T-helper 17 cell (primary cell): ENCODE measurements around the gene ZSCAN25. TPM values are rescaled to one million over a fixed set of nuclear protein-coding genes. Genes with fewer than 3 reads are reported as not detected.

Source experiments
- ATAC-seq: fragments of 150-1000 bp; cut with Tn5 transposase; 2 replicates; pipeline ENCODE4 v1.10.0; 2021; ENCODE audit warnings: mild to moderate bottlenecking, moderate library complexity
- DNase-seq, 3 donors: peaks; one replicate each; pipeline versions ENCODE4 v3.0.0 to v3.0.0-alpha.2; 2020 to 2021
- H3K9me3 ChIP-seq: one replicate; pipeline ENCODE4 v1.7.0; 2013; ENCODE audit warnings: low read length, mild to moderate bottlenecking; ENCODE audit not compliant: control insufficient read depth, poor library complexity, severe bottlenecking
- H3K27ac Mint-ChIP-seq: one replicate; pipeline ENCODE4 v1.8.0; 2022; ENCODE audit warnings: mild to moderate bottlenecking, moderate library complexity, mixed read lengths
- H3K27me3 Mint-ChIP-seq: one replicate; pipeline ENCODE4 v1.8.0; 2022; ENCODE audit warnings: mixed read lengths
- H3K36me3 Mint-ChIP-seq: one replicate; pipeline ENCODE4 v1.8.0; 2022; ENCODE audit warnings: low read depth, mixed read lengths
- H3K4me1 Mint-ChIP-seq: one replicate; pipeline ENCODE4 v1.8.0; 2022; ENCODE audit warnings: mild to moderate bottlenecking, mixed read lengths
- H3K4me3 Mint-ChIP-seq: one replicate; pipeline ENCODE4 v1.8.0; 2022; ENCODE audit warnings: mild to moderate bottlenecking, moderate library complexity, mixed read lengths
- total RNA-seq, 4 donors: library from RNA in 2 of 4; stranded (reverse) in 2 of 4; gene quantifications; one replicate each; pipeline ENCODE4 v1.2.3 and lab custom pipeline; 2022 to 2026

The ZSCAN25 gene
- total RNA-seq, 2 donors from 2014 or later: 29.8 to 34.4 TPM

DNA sequence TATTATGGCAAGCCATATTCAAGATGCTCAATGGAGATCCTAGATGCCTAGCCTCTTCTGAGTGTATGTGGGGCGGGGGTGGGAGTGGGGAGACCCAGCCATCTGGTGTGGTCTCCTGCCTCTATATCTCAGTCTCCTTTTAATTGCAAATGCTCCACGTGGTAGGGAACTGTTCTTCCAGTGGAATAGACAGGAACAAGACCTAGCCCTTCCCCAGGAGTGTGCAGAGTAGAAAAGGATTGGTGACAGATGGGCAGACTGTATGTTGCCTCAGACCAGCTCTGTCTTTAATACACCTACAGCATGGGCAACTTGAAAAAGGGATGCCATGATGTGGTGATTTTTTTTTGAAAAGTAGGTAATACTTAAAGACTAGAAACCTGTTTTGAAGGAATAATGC lies 50.4 kb downstream of the ZSCAN25 start:
- Mint-ChIP-seq H3K4me1 (no peaks in the 10 kb centered on the region), H3K36me3 (peaks cover 2% of the 10 kb centered on the region), H3K27me3 (no peaks in the 10 kb centered on the region), H3K4me3 (no peak overlapping the region), H3K27ac (no peak overlapping the region)
- DNase-seq (no peak), ATAC-seq (no peak)
- H3K9me3 ChIP-seq: no peaks in the 10 kb centered on the region

DNA sequence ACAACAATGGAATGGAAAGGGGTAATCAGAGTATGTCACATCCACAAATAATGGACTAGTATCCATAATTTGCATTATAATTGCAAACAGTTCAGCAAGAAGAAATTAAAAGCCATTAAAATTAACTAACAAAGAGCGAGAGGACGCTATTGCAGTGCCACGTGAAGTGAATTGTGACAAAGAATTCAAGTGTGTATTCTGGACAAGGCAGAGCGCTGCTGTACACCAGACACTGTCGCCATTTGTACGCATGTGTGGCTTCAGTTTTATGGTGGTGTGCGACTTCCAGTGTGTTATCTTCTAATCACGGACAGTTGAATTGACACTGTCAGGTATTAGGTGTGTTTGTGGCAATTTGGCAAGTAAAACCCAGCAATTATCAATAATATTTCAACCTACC lies 51.8 kb downstream of the ZSCAN25 start:
- H3K4me3 Mint-ChIP-seq: no peak overlapping the region
- no peak for ATAC-seq
- H3K36me3 Mint-ChIP-seq: peaks cover 2% of the 10 kb centered on the region
- DNase-seq: no peak
- H3K9me3 ChIP-seq: no peaks in the 10 kb centered on the region
- no peaks in the 10 kb centered on the region for H3K27me3 Mint-ChIP-seq
- H3K4me1 Mint-ChIP-seq: peaks cover 1% of the 10 kb centered on the region
- no peak overlapping the region for H3K27ac Mint-ChIP-seq

DNA sequence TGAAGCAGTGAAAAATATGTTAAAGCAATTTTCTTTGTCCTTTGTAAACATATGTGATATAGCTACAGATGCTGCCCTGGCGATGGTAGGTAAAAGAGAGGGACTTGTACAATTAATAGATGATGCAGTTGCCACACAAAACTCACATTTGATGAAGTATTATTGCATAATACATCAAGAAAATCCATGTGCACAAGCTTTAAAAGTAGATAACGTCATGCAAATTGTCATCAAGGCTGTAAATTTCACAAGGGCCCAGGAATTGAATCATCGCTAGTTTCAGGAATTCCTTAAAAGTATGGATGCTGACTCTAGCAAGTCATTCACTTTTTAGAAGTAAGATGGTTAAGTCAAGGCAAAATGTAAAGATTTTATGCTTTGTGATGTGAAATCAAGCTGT lies 53.0 kb downstream of the ZSCAN25 start:
- DNase-seq (no peak), ATAC-seq (no peak)
- H3K9me3 ChIP-seq: no peaks in the 10 kb centered on the region
- Mint-ChIP-seq H3K27me3 (no peaks in the 10 kb centered on the region), H3K27ac (no peak overlapping the region), H3K4me3 (no peak overlapping the region), H3K4me1 (peaks cover 3% of the 10 kb centered on the region), H3K36me3 (peaks cover 2% of the 10 kb centered on the region)

DNA sequence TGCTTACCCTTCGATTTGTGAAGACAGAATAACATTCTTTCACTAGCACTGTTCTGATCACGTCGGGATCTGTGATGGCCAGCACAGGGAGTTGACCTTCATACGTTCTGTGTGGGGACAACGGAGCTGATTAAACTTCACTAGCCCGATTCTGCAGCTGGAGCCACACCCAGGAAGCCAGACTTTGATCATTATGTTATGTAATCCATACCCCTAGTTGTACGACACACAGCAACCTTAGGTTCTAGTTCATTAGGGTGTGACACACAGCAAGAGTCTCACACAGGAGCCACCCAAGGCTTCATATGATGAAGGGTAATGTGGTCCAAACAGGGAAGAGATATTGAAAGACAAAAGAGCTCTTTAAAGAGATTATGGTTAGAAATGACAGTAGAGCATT lies 55.8 kb downstream of the ZSCAN25 start:
- no peak for DNase-seq
- Mint-ChIP-seq H3K27ac (peak overlapping the region; percentile 6), H3K4me3 (no peak overlapping the region), H3K4me1 (peaks cover 13% of the 10 kb centered on the region), H3K27me3 (no peaks in the 10 kb centered on the region), H3K36me3 (no peaks in the 10 kb centered on the region)
- H3K9me3 ChIP-seq: no peaks in the 10 kb centered on the region
- no peak for ATAC-seq

DNA sequence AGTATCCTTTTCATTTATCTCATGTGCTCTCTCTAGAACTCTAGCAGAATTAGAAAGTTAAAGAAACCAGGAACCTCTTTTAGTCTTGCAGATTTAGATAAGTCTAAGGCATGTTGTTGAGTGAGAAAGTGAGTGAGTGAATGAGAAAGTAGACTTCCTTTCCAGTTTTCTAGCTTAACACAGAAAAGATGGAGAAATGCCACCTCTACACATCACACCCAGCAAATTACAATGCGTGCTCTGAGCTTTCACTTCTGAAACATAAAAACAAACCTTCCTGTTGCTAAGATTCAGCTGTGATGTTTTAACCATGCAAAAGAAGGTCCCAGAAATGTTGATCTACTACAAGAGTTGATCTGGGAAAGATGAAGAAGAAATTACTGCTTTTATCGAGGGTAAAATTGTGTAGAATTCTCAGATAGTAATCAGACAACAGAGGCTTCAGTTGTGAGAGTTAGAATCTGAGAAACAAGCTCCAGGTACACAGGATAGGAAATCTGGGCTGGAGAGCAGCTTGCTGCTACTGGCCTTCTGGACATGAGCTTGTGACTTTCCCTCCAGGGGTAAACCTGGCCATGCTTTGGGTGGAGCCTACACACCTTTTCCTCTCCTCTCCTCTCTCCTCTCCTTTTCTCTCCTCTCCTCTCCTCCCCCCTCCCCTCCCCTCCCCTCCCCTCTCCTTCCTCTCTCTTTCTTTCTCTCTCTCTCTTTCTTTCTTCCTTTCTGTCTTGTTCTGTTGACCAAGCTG lies 58.4 kb downstream of the ZSCAN25 start:
- no peak for ATAC-seq
- no peak overlapping the region for H3K4me3 Mint-ChIP-seq
- no peaks in the 10 kb centered on the region for H3K36me3 Mint-ChIP-seq
- H3K27me3 Mint-ChIP-seq: no peaks in the 10 kb centered on the region
- H3K27ac Mint-ChIP-seq: peak overlapping the region; percentile 27
- no peaks in the 10 kb centered on the region for H3K9me3 ChIP-seq
- H3K4me1 Mint-ChIP-seq: peaks cover 13% of the 10 kb centered on the region
- no peak for DNase-seq

DNA sequence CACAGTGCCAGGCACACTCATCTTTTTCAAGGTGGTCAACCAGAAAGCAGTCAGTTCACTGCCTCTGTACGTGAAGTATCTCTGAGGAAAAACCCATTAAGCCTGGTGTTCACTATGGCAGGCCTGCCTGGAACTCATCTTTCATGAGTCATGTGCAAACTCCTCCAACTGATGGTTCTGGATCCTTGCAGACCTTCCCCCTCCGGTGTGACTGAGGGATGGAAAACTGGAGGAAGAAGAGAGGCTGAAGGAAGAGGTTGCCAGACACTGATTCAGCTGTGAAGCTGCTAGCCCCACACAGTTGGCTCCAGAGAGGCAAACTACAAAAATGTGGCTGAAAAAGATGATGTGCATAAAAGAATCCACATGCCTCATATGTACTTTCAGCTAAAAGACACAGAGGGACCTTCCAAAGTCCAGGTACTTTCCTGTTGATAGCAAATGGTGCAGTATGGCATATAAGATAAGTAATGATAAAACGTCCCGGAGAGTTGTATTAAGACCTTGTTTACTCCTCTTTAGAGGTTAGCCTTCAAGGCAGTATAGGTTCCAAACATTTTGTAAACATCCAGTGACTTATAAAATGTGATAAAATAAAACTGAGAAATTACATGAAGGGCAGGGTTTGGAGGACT lies 60.4 kb downstream of the ZSCAN25 start:
- DNase-seq: no peak
- peaks cover 13% of the 10 kb centered on the region for H3K4me1 Mint-ChIP-seq
- no peak overlapping the region for H3K27ac Mint-ChIP-seq
- no peak for ATAC-seq
- no peaks in the 10 kb centered on the region for H3K27me3 Mint-ChIP-seq
- no peaks in the 10 kb centered on the region for H3K36me3 Mint-ChIP-seq
- H3K4me3 Mint-ChIP-seq: no peak overlapping the region
- H3K9me3 ChIP-seq: no peaks in the 10 kb centered on the region

DNA sequence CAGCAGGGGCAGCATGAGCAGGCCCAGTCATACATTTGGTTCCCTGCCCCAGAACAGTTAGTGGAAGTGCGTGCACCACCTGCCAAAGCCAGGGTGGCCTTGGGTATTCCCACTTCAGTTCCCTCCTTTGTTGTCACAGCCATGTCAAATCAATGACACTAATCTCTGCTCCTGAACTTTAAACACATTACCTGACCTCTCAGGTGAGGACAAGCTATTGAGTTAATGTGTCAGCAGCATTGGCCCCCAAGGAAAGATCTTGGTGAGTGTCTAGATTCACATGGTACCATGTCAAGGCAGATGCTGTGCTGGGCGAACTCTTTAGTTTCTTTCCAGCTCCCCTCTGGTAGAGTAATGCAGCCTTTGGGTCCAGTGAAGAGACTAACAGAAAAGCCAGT lies 60.9 kb downstream of the ZSCAN25 start:
- no peak for ATAC-seq
- DNase-seq: no peak
- peaks cover 13% of the 10 kb centered on the region for H3K4me1 Mint-ChIP-seq
- H3K27ac Mint-ChIP-seq: no peak overlapping the region
- H3K36me3 Mint-ChIP-seq: no peaks in the 10 kb centered on the region
- no peaks in the 10 kb centered on the region for H3K27me3 Mint-ChIP-seq
- no peaks in the 10 kb centered on the region for H3K9me3 ChIP-seq
- no peak overlapping the region for H3K4me3 Mint-ChIP-seq

DNA sequence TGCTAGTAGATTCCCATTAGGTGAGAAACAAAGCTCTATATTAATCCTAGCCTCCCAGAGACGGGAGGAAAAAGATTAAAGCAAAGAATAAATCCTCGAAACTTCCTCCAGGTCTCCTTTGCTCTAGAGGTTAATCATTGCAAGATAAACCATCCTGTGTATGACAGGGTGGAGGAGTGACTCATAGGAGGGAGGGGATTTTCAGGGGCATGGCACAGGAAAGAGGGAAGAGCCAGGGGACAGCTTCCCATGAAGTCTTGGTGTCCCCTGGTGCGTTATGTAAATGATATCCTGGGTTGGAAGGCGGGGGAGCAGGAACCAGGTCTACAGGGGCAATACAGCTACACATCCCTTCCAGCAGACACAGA lies 62.3 kb downstream of the ZSCAN25 start:
- no peak overlapping the region for H3K4me3 Mint-ChIP-seq
- H3K36me3 Mint-ChIP-seq: peaks cover 3% of the 10 kb centered on the region
- H3K9me3 ChIP-seq: no peaks in the 10 kb centered on the region
- no peak for DNase-seq
- H3K4me1 Mint-ChIP-seq: peaks cover 11% of the 10 kb centered on the region
- H3K27me3 Mint-ChIP-seq: no peaks in the 10 kb centered on the region
- H3K27ac Mint-ChIP-seq: no peak overlapping the region
- no peak for ATAC-seq

DNA sequence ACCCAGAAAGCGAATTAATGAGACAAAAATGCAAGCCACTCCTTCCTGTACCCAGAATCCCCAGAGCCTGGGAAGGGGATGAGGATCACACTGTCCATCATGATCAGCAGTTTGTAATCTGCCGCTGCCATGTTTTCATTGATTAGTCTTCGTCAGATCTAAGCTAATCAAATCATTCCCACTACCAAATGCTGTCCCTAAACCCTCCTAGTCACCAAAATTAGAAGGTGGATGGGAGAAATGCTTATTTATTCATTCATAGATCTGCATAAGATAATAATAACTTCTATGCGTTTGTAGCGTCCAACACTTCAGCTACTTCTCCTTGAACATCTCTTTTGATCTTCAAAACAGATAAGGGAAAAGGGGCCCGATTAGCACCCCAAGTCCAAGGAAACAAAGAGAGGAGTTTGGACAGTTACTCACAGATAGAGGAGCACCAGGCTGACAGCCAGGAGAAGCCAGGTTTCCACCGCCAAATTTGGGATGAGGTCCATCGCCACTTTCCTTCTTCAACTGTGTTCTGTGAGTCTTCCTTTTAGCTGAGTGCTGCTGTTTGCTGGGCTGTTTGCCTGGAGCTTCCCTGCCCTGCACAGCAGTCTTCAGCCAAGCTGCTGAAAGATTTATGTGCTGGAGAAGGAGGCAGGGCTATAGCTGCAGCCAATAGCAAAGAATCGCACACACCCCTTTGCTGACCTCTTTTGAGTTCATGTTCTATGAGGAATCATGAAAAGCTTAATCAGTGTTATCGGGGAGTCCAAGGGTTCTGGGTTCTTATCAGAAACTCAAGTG lies 62.9 kb downstream of the ZSCAN25 start, which contains the start of gene CYP3A5:
Gene CYP3A5 (minus strand): TSS at position 597 of the 792 bp plus-strand sequence. CDS start 100 bp downstream, at position 497.
- H3K9me3 ChIP-seq: no peaks in the 10 kb centered on the region
- peaks cover 11% of the 10 kb centered on the region for H3K4me1 Mint-ChIP-seq
- H3K27me3 Mint-ChIP-seq: no peaks in the 10 kb centered on the region
- ATAC-seq: no peak
- H3K36me3 Mint-ChIP-seq: peaks cover 3% of the 10 kb centered on the region
- H3K4me3 Mint-ChIP-seq: no peak within 1 kb of the TSS
- H3K27ac Mint-ChIP-seq: no peak within 1 kb of the TSS
- no peak for DNase-seq

Other genes with a start within 250 kb of the ZSCAN25 start
- 100 to 1,000 TPM; 185 to 220 TPM for gene ARPC1B, start 242.2 kb upstream of the ZSCAN25 start, total RNA-seq
- gene PDAP1, start 208.3 kb upstream of the ZSCAN25 start, total RNA-seq: 10 to 100 TPM; 38.5 to 42.7 TPM
- gene BUD31, start 208.0 kb upstream of the ZSCAN25 start, total RNA-seq: 100 to 1,000 TPM; 170 to 175 TPM
- 1 to 10 TPM; 3.6 to 3.8 TPM for gene PTCD1, start 178.1 kb upstream of the ZSCAN25 start, total RNA-seq
- 10 to 100 TPM; 35.0 to 42.9 TPM for gene CPSF4, start 178.0 kb upstream of the ZSCAN25 start, total RNA-seq
- 100 to 1,000 TPM in 1 of 2 donors, 10 to 100 TPM in 1; 83.3 to 103 TPM for gene ATP5MF, start 150.8 kb upstream of the ZSCAN25 start, total RNA-seq
- gene ZNF789, start 144.1 kb upstream of the ZSCAN25 start, total RNA-seq: 10 to 100 TPM; 12.5 to 18.1 TPM
- gene ZNF394, start 116.7 kb upstream of the ZSCAN25 start, total RNA-seq: 100 to 1,000 TPM; 189 to 198 TPM
- 1 to 10 TPM; 4.4 to 4.6 TPM for gene ZKSCAN5, start 112.3 kb upstream of the ZSCAN25 start, total RNA-seq
- 1 to 10 TPM; 2.3 to 2.5 TPM for gene FAM200A, start 64.8 kb upstream of the ZSCAN25 start, total RNA-seq
- gene ZNF655, start 58.3 kb upstream of the ZSCAN25 start, total RNA-seq: 100 to 1,000 TPM; 134 to 135 TPM
- 1 to 10 TPM in 1 of 2 donors, under 1 TPM in 1; 0.96 to 1.4 TPM for gene TMEM225B, start 18.7 kb upstream of the ZSCAN25 start, total RNA-seq
- under 1 TPM in 1 of 2 donors, not detected in 1; 0.20 TPM for gene CYP3A5, start 63.0 kb downstream of the ZSCAN25 start, total RNA-seq
- gene CYP3A7, start 118.2 kb downstream of the ZSCAN25 start, total RNA-seq: not detected
- not detected for gene CYP3A4, start 167.2 kb downstream of the ZSCAN25 start, total RNA-seq
- gene CYP3A43, start 211.1 kb downstream of the ZSCAN25 start, total RNA-seq: not detected